CD14-positive monocyte (primary cell): Measurements from ENCODE around the gene PTPRN2. TPM values are rescaled to one million over a fixed set of nuclear protein-coding genes. Genes with fewer than 3 reads are reported as not detected.

Experiments
- DNase-seq, 3 donors: peaks; one replicate each; pipeline ENCODE4 v3.0.0-alpha.2; 2011 to 2022
- H2AFZ ChIP-seq: 2 replicates; pipeline ENCODE4 v1.6.0; 2012; ENCODE audit warnings: mild to moderate bottlenecking, low read depth, low read length, inconsistent platforms; ENCODE audit not compliant: insufficient read depth, poor library complexity, severe bottlenecking
- H3K27ac ChIP-seq, 2 donors: 1 replicate in 1 of 2; 2 replicates in 1 of 2; pipeline ENCODE4 v1.5.1; 2012 to 2013; ENCODE audit warnings: low read length in 2 of 2, control low read depth in 1 of 2, inconsistent platforms in 1 of 2, low read depth in 1 of 2, mild to moderate bottlenecking in 1 of 2
- H3K27me3 ChIP-seq, 2 donors: one replicate each; pipeline versions ENCODE4 v1.6.0 to v1.6.1; 2011 to 2013; ENCODE audit warnings: low read length in 2 of 2; ENCODE audit not compliant: control insufficient read depth in 2 of 2, insufficient read depth in 2 of 2
- H3K36me3 ChIP-seq, 2 donors: replicated peaks in 1 of 2; 1 replicate in 1 of 2; 2 replicates in 1 of 2; pipeline versions ENCODE4 v1.5.1 to v1.6.1; 2012 to 2013; ENCODE audit warnings: low read length in 2 of 2, control low read depth in 1 of 2, inconsistent platforms in 1 of 2, mild to moderate bottlenecking in 1 of 2; ENCODE audit not compliant: insufficient read depth in 2 of 2, control insufficient read depth in 1 of 2
- H3K4me1 ChIP-seq, 2 donors: 1 replicate in 1 of 2; 2 replicates in 1 of 2; pipeline versions ENCODE4 v1.5.1 to v1.6.1; 2012 to 2013; ENCODE audit warnings: low read length in 2 of 2, control low read depth in 1 of 2, inconsistent platforms in 1 of 2, mild to moderate bottlenecking in 1 of 2, moderate library complexity in 1 of 2; ENCODE audit not compliant: insufficient read depth in 2 of 2, control insufficient read depth in 1 of 2
- H3K4me2 ChIP-seq: replicated peaks from 2 replicates; pipeline ENCODE3; 2012; ENCODE audit warnings: low read length, moderate library complexity, mild to moderate bottlenecking; ENCODE audit not compliant: poor library complexity, severe bottlenecking; ENCODE audit errors: extremely low read depth
- H3K4me3 ChIP-seq, 3 experiments: fragments of 200-600 bp in 1 of 3; sonication (generic) in 1 of 3; replicated peaks in 1 of 3; 1 replicate in 2 of 3; 2 replicates in 1 of 3; pipeline ENCODE4 v1.5.1; 2011 to 2013; ENCODE audit warnings: low read length in 3 of 3, mild to moderate bottlenecking in 3 of 3, control low read depth in 2 of 3, low read depth in 2 of 3, inconsistent platforms in 1 of 3, moderate library complexity in 1 of 3
- H3K79me2 ChIP-seq: 2 replicates; pipeline ENCODE4 v1.6.0; 2012; ENCODE audit warnings: mild to moderate bottlenecking, control low read depth, inconsistent platforms, low read length, moderate library complexity; ENCODE audit not compliant: insufficient read depth
- H3K9ac ChIP-seq: 2 replicates; pipeline ENCODE4 v1.6.0; 2017; ENCODE audit warnings: low read length, mild to moderate bottlenecking; ENCODE audit not compliant: insufficient read depth, poor library complexity, severe bottlenecking
- H3K9me3 ChIP-seq, 2 donors: replicated peaks in 1 of 2; 1 replicate in 1 of 2; 2 replicates in 1 of 2; pipeline versions ENCODE4 v1.5.1 to v1.6.1; 2012 to 2013; ENCODE audit warnings: low read length in 2 of 2, control low read depth in 1 of 2; ENCODE audit not compliant: control insufficient read depth in 1 of 2, insufficient read depth in 1 of 2
- H4K20me1 ChIP-seq: 2 replicates; pipeline ENCODE4 v1.6.0; 2012; ENCODE audit warnings: mild to moderate bottlenecking, low read length, control low read depth, moderate library complexity; ENCODE audit not compliant: insufficient read depth
- H3K27ac Mint-ChIP-seq, 7 donors: one replicate each; pipeline ENCODE4 v1.8.0; 2020; ENCODE audit warnings: mild to moderate bottlenecking in 7 of 7, mixed read lengths in 7 of 7, moderate library complexity in 6 of 7, inconsistent platforms in 2 of 7
- H3K27me3 Mint-ChIP-seq, 3 donors: one replicate each; pipeline ENCODE4 v1.8.0; 2021 to 2022; ENCODE audit warnings: low read depth in 3 of 3, mild to moderate bottlenecking in 3 of 3, mixed read lengths in 3 of 3, moderate library complexity in 3 of 3, inconsistent platforms in 1 of 3
- H3K36me3 Mint-ChIP-seq, 2 donors: one replicate each; pipeline ENCODE4 v1.8.0; 2020; ENCODE audit warnings: mixed read lengths in 2 of 2, inconsistent platforms in 1 of 2, mild to moderate bottlenecking in 1 of 2
- H3K4me1 Mint-ChIP-seq: one replicate; pipeline ENCODE4 v1.8.0; 2020; ENCODE audit warnings: mild to moderate bottlenecking, mixed read lengths
- H3K4me3 Mint-ChIP-seq, 2 donors: one replicate each; pipeline ENCODE4 v1.8.0; 2020; ENCODE audit warnings: mild to moderate bottlenecking in 2 of 2, mixed read lengths in 2 of 2, moderate library complexity in 1 of 2
- H3K9me3 Mint-ChIP-seq, 7 donors: one replicate each; pipeline ENCODE4 v1.8.0; 2020 to 2022; ENCODE audit warnings: mixed read lengths in 7 of 7, mild to moderate bottlenecking in 6 of 7, moderate library complexity in 6 of 7, inconsistent platforms in 2 of 7
- WGBS: methylation state at CpG from one replicate; pipeline ENCODE4 v1.1.5; 2013; ENCODE audit warnings: missing lambda C conversion rate; ENCODE audit not compliant: insufficient coverage; 5-methylcytosine and 5-hydroxymethylcytosine counted together
- intact Hi-C, 2 donors: fragments of 100-400 bp; cut with micrococcal nuclease; formaldehyde crosslinking; loops; one replicate each; pipeline versions ENCODE4 v1.15.0 to v1.15.1; 2023
- polyA plus RNA-seq, 3 donors: library from polyadenylated mRNA; depleted of rRNA in 1 of 3; unstranded in 2 of 3; stranded (reverse) in 1 of 3; fragments of 300-500 nt in 2 of 3; fragments of >200 nt in 1 of 3; fragmentation: Illumina TruSeq in 2 of 3; gene quantifications; 1 replicate in 2 of 3; 2 replicates in 1 of 3; pipeline ENCODE4 v1.2.3, GENCODE V29; 2012 to 2021
- TF ChIP-seq, protein P1 (sequence below): fragments of 200-600 bp; IDR thresholded peaks from one replicate; pipeline ENCODE4 v1.8.0; 2022; ENCODE audit warnings: antibody characterized with exemption, mild to moderate bottlenecking

The PTPRN2 gene
- polyA plus RNA-seq, 3 donors: 0.25 to 1.4 (median 0.97) TPM

DNA sequence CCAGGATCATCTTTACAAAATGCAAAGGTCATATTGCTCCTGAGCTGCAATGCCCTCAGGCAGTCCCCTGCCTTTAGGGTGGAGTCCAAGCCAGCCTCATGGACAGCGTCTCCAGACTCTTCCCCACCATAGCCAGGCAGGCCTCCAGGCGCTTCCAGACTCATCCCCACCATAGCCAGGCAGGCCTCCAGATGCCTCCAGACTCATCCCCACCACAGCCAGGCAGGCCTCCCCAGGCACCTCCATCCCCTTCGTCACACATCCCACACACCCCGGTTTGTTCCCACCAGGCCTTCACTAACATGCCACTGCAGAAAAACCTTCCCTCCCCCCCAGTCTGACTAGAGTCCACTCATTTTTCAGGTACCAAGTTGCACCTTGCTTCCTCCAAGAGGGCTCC, 70.1 kb downstream of the PTPRN2 start:
- Histone ChIP-seq H4K20me1 (no peaks in the 10 kb centered on the region), H3K9me3 (peaks cover 4 to 12% of the 10 kb centered on the region in 2 donors), H2AFZ (no peak overlapping the region), H3K36me3 (no peaks in the 10 kb centered on the region), H3K27me3 (no peaks in the 10 kb centered on the region), H3K27ac (no peak overlapping the region), H3K4me1 (no peaks in the 10 kb centered on the region), H3K4me3 (no peak overlapping the region), H3K4me2 (no peak overlapping the region), H3K9ac (no peak overlapping the region), H3K79me2 (no peaks in the 10 kb centered on the region)
- no peak overlapping the region for H3K4me3 Mint-ChIP-seq
- no peak for DNase-seq
- 84% methylated on average over 4 of the region's 4 CpGs for WGBS
- intact Hi-C loops: no loop called here
- H3K27ac Mint-ChIP-seq: no peak overlapping the region
- TF ChIP-seq, protein P1, sequence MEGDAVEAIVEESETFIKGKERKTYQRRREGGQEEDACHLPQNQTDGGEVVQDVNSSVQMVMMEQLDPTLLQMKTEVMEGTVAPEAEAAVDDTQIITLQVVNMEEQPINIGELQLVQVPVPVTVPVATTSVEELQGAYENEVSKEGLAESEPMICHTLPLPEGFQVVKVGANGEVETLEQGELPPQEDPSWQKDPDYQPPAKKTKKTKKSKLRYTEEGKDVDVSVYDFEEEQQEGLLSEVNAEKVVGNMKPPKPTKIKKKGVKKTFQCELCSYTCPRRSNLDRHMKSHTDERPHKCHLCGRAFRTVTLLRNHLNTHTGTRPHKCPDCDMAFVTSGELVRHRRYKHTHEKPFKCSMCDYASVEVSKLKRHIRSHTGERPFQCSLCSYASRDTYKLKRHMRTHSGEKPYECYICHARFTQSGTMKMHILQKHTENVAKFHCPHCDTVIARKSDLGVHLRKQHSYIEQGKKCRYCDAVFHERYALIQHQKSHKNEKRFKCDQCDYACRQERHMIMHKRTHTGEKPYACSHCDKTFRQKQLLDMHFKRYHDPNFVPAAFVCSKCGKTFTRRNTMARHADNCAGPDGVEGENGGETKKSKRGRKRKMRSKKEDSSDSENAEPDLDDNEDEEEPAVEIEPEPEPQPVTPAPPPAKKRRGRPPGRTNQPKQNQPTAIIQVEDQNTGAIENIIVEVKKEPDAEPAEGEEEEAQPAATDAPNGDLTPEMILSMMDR: no peak
- H3K9me3 Mint-ChIP-seq: peaks cover 5 to 11% (median 9%) of the 10 kb centered on the region in 7 donors
- no peaks in the 10 kb centered on the region for H3K36me3 Mint-ChIP-seq
- no peaks in the 10 kb centered on the region for H3K4me1 Mint-ChIP-seq
- peaks cover 2 to 7% (median 3%) of the 10 kb centered on the region in 3 donors for H3K27me3 Mint-ChIP-seq

- intact Hi-C loops: no loop called here
- Histone ChIP-seq H3K27me3 (no peaks in the 10 kb centered on the region), H3K79me2 (no peaks in the 10 kb centered on the region), H4K20me1 (no peaks in the 10 kb centered on the region), H3K9me3 (peaks cover 0 to 11% of the 10 kb centered on the region in 2 donors), H3K27ac (no peak overlapping the region), H3K9ac (no peak overlapping the region), H3K36me3 (no peaks in the 10 kb centered on the region), H3K4me1 (no peaks in the 10 kb centered on the region), H2AFZ (no peak overlapping the region), H3K4me2 (no peak overlapping the region), H3K4me3 (no peak overlapping the region)
- WGBS: 90% methylated on average over 3 of the region's 11 CpGs
- Mint-ChIP-seq H3K27ac (no peak overlapping the region), H3K27me3 (peaks cover 2 to 7% (median 3%) of the 10 kb centered on the region in 3 donors), H3K9me3 (peaks cover 4 to 10% (median 6%) of the 10 kb centered on the region in 7 donors), H3K4me1 (no peaks in the 10 kb centered on the region), H3K4me3 (no peak overlapping the region), H3K36me3 (no peaks in the 10 kb centered on the region)
- TF ChIP-seq, protein P1: no peak
- no peak for DNase-seq
Observed at GRCh38 chr7:158517072-158517471, 70.6 kb downstream of the PTPRN2 start.
